ENCODE results near the gene ADGRE3. TPM values are rescaled to one million over a fixed set of nuclear protein-coding genes. Genes with fewer than 3 reads are reported as not detected.

Gene ADGRE3, protein sequence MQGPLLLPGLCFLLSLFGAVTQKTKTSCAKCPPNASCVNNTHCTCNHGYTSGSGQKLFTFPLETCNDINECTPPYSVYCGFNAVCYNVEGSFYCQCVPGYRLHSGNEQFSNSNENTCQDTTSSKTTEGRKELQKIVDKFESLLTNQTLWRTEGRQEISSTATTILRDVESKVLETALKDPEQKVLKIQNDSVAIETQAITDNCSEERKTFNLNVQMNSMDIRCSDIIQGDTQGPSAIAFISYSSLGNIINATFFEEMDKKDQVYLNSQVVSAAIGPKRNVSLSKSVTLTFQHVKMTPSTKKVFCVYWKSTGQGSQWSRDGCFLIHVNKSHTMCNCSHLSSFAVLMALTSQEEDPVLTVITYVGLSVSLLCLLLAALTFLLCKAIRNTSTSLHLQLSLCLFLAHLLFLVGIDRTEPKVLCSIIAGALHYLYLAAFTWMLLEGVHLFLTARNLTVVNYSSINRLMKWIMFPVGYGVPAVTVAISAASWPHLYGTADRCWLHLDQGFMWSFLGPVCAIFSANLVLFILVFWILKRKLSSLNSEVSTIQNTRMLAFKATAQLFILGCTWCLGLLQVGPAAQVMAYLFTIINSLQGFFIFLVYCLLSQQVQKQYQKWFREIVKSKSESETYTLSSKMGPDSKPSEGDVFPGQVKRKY
- total RNA-seq: not detected in 2 replicates

DNA sequence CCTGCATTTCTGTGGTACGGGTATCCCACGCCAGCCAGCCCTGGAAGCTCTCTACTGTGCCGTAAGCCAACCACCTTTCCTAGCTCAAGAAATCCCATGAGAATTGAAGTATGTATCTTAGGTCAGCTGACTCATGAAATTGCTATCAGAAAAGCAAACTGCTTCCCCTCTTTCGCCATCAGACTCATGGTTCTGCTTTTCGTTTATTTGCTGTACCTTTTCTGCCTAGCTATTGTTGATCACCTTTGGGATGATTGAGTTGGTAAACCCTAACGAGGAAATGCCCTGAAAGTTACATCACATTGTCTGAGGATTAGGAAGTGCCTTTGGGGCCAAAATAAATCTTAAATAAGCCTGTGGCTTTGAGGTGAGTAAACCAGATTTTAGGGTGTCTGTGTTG lies at the start of gene ADGRE3:
TSS of gene ADGRE3 (minus strand) at position 81 of the 400 bp plus-strand sequence. CDS start at position 7, 74 bp downstream.

DNA sequence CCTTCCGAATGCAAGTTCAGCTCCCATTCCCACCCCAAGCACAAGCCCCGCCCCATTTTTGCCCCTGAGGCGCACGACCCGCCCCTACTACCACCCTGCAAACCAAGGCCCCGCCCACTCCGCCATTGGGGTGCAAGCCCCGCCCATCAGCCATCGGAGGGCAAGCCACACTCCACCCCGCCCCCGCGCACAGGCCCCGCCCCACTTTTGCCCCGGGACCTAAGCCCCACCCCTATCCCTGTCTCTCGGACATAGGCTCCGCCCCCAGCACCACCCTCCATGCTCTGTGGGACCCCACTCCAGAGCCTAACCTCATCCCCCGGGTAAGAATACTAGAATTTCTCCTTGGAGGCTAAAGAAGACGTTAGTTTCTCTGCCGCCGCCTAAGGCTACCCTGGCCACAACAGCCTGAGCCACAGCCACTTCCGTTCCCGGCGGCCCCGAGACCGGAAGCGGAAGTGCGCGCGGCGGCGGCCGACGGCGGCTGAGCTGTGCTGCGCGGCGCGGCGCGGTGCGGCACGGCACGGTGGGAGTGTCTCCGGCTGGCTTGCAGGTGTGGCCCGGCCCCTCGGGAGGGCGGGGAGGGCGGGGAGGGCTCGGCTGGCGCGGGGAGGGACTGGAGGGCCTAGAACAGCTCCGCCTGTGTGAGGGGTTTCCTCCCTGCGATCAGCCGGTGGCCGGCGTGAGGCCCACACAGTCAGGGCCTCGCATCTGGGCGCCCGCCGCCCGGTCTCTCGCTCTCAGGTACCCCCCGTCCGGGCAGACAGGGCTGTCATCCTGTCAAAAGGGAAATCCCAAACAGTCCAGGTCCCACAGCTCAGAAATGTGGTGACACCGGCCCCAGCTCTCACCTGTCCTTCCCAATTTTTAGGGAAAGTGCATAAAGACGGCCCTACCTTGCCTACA lies 15.2 kb upstream of the ADGRE3 start, which contains the start of gene ZNF333:
TSS of gene ZNF333 (plus strand) at position 451 of the 906 bp plus-strand sequence. CDS start 3,444 bp downstream, outside the sequence.

DNA sequence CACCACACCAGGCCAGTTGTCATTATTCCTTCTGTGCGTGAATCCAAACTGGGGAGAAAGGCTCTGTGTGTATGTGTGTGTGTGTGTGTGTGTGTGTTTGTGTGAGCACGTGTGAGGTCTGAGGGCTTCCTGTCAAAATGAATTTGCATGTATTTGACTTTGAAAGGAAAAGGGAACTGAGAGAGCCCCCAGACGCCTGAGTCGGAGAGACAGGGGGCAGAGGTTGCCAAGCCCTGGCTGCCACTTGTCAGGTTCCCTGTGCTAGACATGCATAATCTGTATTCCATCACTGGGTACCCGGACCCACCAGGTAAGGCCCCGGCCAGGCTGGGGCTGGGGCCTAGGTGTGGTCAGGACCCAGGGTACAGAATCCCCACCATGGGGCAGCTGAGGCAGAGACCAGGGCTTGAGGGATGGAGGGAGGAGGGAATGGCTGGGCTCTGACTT lies 91.7 kb downstream of the ADGRE3 start, which contains the start of gene CLEC17A:
TSS of gene CLEC17A (plus strand) at position 191 of the 447 bp plus-strand sequence. CDS start at position 268, 77 bp downstream.

DNA sequence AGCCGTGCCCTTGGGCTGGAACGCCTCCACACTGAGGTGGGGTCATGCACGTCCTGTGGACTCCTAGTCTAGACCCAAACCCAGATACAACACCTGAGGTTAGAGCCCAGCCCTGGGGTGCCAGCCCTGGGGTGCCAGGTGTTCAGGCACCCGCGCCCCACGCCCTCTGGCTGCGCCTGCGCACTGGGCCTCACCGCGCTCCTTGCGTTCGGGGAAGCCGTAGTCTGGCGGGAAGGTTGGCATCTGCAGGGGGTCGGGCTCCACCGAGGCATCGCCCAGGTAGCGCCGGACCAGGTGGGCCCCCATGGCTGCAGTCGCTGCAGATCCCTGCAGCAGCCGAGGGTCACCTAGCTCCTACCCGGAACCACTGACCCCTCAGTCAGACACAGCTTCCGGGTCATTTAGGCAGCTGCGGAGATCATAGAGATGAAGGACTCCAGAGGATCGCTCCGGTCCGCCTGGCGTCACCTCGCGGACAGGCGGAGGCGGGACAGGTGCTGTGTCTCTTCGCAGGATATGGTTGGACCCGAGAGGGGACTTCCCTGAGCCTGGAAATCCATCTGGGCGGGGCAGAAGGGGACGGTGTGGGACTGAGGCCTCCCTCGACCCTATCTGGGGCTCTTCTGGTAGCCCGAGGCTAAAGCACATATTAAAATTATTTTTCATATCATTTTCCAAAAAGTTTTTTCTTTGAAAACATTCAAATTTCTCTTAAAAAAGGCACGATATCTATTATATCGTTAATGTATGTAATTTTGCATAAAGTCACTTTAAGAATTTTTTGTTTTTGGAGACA lies 102.8 kb downstream of the ADGRE3 start, which contains the start of gene NDUFB7:
TSS of gene NDUFB7 (minus strand) at position 372 of the 796 bp plus-strand sequence. CDS start at position 306, 66 bp downstream.

Other genes with a start within 250 kb of the ADGRE3 start
- gene PKN1, start 241.5 kb downstream of the ADGRE3 start, total RNA-seq: 23.6 and 49.4 TPM in 2 replicates
- gene PTGER1, start 199.5 kb downstream of the ADGRE3 start, total RNA-seq: 0.43 and 1.0 TPM in 2 replicates
- gene GIPC1, start 178.7 kb downstream of the ADGRE3 start, total RNA-seq: 199 and 219 TPM in 2 replicates
- gene DNAJB1, start 156.4 kb downstream of the ADGRE3 start, total RNA-seq: 88.9 and 129 TPM in 2 replicates
- gene TECR, start 145.2 kb downstream of the ADGRE3 start, total RNA-seq: 23.9 and 48.9 TPM in 2 replicates
- 99.7 and 197 TPM in 2 replicates for gene NDUFB7, start 102.8 kb downstream of the ADGRE3 start, total RNA-seq
- gene CLEC17A, start 91.8 kb downstream of the ADGRE3 start, total RNA-seq: not detected in 2 replicates
- gene ZNF333, start 15.2 kb upstream of the ADGRE3 start, total RNA-seq: 12.2 and 12.3 TPM in 2 replicates
- 0.71 and 1.0 TPM in 2 replicates for gene ADGRE2, start 103.7 kb upstream of the ADGRE3 start, total RNA-seq
- not detected in 2 replicates for gene OR7A5, start 160.3 kb upstream of the ADGRE3 start, total RNA-seq
- gene OR7C1, start 160.3 kb upstream of the ADGRE3 start, total RNA-seq: not detected in 2 replicates
- not detected in 2 replicates for gene OR7A10, start 174.1 kb upstream of the ADGRE3 start, total RNA-seq
- gene OR7A17, start 211.3 kb upstream of the ADGRE3 start, total RNA-seq: not detected in 2 replicates

All from nasal cavity respiratory epithelium epithelial cell of viscerocranial mucosa (primary cell).